KBM-7 (cell line): ENCODE measurements around the gene LHFPL6.

ENCODE experiments used
- DNase-seq: peaks from one replicate; pipeline ENCODE4 v3.0.0-alpha.2; 2015
- in situ Hi-C: fragments of 300-500 bp; cut with MboI; formaldehyde crosslinking; loops from 2 replicates; pipeline ENCODE4 v1.14.3; 2020; ENCODE audit warnings: low sequenced_read_pairs, low pct_unique_long_range_greater_than_20kb, mixed read lengths

LHFPL6 gene

DNA sequence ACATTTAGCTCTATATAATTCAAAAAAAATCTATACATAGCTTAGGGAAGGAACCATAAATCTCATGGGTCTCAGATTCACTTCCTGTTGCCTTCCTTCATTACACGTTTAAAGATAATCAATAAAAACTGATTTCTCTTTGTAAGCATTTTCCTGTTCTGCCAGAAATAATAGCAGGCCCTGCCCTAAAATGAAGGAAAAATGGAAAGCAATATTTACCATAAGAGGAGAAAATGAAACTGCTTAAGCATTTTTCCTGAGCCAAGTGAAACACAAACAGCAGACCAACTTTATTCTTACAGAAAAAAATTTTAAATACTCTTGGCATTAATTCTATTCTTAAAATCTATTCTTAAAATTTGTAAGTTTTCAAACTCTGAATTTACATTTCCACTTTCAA lies 4.0 kb downstream of the LHFPL6 start:
- in situ Hi-C loops: no loop called here
- DNase-seq: no peak

- DNase-seq: no peak
- in situ Hi-C loops: no loop called here
Measured at GRCh38 chr13:39597838-39598237, 5.2 kb downstream of the LHFPL6 start.

DNA sequence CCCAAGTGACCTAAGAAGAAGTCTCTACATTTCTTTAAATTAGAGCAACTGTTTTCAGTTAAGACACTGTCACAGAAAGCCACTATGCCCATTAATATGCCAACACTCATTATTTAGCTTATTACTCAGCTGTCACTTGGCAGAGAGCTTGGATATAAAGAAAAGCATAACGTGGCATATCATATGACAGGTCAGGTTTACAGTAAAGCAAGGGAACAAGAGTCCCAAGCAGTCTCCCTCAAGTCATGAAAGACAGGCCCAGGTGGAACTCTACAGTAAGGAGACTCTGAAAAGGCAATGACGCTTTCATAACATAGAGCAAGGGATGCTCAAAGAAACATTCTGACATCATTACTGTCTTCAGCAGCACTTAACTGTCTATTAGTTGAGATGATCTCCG lies 6.3 kb downstream of the LHFPL6 start:
- no peak for DNase-seq
- in situ Hi-C loops: no loop called here

- in situ Hi-C loops: no loop called here
- DNase-seq: no peak
Measured at GRCh38 chr13:39596176-39596575, 6.8 kb downstream of the LHFPL6 start.

- DNase-seq: no peak
- in situ Hi-C loops: no loop called here
Measured at GRCh38 chr13:39590466-39591036, 12.4 kb downstream of the LHFPL6 start.

- DNase-seq: no peak
- in situ Hi-C loops: no loop called here
Measured at GRCh38 chr13:39588384-39588783, 14.6 kb downstream of the LHFPL6 start.

DNA sequence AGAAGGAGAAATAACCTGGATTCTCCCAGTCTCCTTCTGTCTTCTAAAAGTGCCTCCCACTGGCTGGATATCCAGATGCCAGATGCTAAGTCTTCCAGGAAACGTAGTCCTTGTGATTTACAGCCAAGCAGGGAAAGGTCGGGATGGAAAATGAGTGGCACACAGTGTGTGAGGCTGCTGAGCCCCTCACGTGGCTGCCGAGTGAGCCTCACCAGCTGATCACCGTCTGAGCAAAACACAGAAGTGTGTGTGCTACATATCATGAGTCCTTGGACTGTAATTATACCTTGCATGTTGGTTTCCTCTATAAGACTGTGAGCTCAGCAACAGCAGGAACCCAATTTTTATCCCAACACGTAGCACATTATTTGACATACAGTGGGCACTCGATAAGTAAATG lies 15.1 kb downstream of the LHFPL6 start:
- DNase-seq: no peak
- in situ Hi-C loops: no loop called here

GRCh38 chr13:39586958-39587605 lies 15.9 kb downstream of the LHFPL6 start:
- no peak for DNase-seq
- in situ Hi-C loops: no loop called here

GRCh38 chr13:39586151-39586550 lies 16.8 kb downstream of the LHFPL6 start:
- in situ Hi-C loops: no loop called here
- DNase-seq: no peak

DNA sequence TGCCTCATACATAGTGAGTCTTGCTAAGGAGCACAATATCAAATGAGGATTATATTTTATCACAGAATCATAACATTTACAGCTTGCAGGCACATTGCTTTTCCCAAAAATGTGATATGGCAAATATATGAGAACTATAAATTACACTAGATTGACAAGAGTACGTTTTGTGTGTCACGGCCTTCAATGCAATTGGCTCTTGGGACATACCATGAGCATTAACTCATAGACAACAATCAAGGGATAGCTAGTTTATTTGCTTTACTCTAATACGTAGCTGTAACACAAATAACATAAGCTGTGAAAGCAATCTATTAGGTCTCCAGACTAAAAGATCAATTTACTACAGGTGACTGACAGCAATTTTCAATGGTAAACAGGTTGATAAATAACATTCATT lies 17.8 kb downstream of the LHFPL6 start:
- in situ Hi-C loops: no loop called here
- DNase-seq: no peak

DNA sequence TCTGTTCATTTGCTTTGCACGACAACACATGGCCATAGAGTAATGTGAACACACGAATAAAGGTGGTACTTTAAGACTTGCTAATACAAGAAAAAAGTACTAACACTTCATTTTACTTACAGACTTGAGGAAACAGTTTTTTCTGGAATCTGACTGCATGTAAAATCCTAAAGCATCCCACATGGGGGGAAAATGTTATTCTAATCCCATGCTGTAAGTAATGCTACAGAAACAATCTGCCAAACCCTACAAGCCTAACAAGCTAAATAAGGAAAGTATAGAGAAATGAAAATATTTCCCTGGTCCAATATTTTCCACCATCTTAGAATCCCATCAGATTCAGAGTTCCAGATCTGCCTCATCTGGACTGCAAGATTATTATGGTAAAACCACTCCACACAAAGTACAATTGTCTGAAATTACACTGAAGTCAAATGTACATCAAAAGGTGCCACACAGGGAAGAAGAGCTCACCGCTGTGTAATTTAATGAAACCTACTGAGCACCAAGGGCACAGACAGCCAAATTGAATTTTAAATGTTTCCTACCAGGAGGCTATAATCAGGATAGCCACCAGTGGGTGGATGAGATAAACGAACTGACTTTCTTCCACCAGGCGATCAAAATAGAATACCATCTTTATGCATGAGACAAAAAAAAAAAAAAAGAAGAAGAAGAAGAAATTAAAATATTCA lies 22.0 kb downstream of the LHFPL6 start:
- DNase-seq: no peak
- in situ Hi-C loops: no loop called here

GRCh38 chr13:39578821-39579291 lies 24.1 kb downstream of the LHFPL6 start:
- DNase-seq: no peak
- in situ Hi-C loops: no loop called here

DNA sequence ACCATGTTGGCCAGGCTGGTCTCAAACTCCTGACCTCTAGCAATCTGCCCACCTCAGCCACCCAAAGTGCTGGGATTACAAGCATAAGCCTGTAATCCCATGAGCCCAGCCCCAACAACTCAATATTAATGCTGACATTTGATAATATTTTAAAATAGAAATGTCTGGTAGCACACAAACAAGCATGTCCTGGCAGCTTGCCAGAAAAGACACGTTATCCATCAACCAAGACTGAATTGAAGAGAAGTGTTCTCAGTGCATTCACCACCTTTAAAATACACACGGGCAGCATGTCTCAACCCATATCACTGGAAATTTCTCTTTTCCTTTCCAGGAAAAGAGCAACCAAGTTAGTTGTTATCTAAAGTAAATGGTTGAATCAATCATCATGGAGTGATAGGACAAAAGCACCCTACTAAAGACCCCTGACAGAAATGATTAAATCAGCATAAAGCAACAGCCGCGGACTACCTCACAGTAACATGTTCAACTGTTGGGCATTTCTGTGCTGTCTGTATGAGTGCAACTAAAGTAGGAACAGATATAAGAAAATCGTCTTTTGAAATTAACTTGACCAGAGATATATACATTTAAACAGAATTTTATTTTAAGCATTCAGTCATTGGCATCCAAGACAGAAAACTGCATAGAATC lies 25.0 kb downstream of the LHFPL6 start:
- in situ Hi-C loops: no loop called here
- DNase-seq: no peak

DNA sequence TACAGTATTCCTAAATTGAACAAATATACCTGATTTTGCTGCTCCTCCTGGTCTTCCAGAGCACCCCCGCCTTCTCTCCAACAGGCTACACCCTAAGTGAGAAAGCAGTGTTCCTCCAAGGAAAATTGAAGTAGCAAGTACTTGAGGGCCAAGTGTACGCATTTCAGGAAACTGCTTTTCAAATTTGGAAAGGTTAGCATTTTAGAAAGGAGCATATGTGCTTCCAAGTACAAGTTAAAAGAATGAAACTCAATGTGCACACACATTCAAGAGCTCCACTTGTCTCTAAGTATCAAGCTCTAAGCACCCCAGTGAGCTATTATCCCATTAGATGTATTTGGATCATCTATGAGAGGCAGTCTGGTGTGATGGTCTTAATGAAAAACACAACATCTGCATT lies 25.8 kb downstream of the LHFPL6 start:
- DNase-seq: no peak
- in situ Hi-C loops: no loop called here

- in situ Hi-C loops: no loop called here
- DNase-seq: no peak
Measured at GRCh38 chr13:39575641-39576238, 27.3 kb downstream of the LHFPL6 start.

GRCh38 chr13:39571502-39572092 lies 31.4 kb downstream of the LHFPL6 start:
- no peak for DNase-seq
- in situ Hi-C loops: no loop called here

DNA sequence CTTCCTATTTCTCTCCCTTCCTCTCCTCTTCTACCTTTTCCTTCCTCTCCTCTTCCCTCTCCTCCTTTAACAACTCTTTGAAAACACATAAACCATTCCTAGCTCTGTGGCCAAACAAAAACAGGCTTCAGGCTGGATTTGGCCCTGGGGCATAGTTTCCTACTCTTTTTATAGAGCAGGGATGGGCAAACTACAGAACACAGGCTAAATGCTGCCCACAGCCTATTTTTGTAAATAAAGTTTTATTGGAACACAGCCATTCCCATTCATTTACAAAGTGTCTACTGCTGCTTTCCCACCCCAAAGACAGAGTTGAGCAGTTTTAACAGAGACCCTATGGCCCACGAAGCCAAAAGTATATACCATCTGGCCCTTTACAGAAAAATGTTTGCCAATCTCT lies 35.4 kb downstream of the LHFPL6 start:
- no peak for DNase-seq
- in situ Hi-C loops: no loop called here

- in situ Hi-C loops: no loop called here
- DNase-seq: no peak
Measured at GRCh38 chr13:39566216-39566869, 36.6 kb downstream of the LHFPL6 start.
